ENCODE results near the gene PGM3.

GRCh38 chr6:83127258-83127657, 65.8 kb downstream of the PGM3 start:
- TF ChIP-seq CTCF (IDR thresholded peaks at IDR 0.05) (no peak), POLR2AphosphoS5 (IDR thresholded peaks at IDR 0.05) (no peak), POLR2A (IDR thresholded peaks at IDR 0.05) (no peak)
